Measurements from ENCODE around the gene CXCL17. TPM values are rescaled to one million over a fixed set of nuclear protein-coding genes. Genes with fewer than 3 reads are reported as not detected.

Gene CXCL17
- total RNA-seq, 1 donor from 2014 or later, result not detected

DNA sequence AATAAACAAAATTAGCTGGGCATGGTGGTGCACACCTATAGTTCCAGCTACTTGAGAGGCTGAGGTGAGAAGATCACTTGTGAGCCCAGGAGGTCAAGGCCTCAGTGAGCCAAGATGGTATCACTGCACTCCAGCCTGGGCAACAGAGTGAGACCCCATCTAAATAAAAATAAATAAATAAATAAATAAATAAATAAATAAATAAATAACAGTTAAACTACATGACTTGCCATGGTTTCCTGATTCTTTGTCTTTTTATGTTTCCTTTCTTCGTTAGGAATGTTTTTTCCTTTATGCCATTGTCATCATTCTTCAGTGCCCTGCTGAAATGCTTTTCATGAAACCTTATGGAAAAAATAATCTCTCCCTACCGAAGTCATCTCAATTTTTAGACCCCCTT is 35.2 kb upstream of the CXCL17 start:
- H4K20me1 ChIP-seq (ENCODE audit: insufficient read depth, low read length), result no peaks in the 10 kb centered on the region
- no peak overlapping the region for H3K9ac ChIP-seq (ENCODE audit: low read length)
- Mint-ChIP-seq H3K27ac (ENCODE audit: unreplicated experiment) (no peak overlapping the region), H3K4me1 (ENCODE audit: low read depth, unreplicated experiment) (peaks cover 3% of the 10 kb centered on the region), H3K27me3 (ENCODE audit: low read depth, unreplicated experiment) (peaks cover 6% of the 10 kb centered on the region), H3K4me3 (ENCODE audit: unreplicated experiment) (no peak overlapping the region), H3K9me3 (ENCODE audit: unreplicated experiment) (no peaks in the 10 kb centered on the region), H3K36me3 (ENCODE audit: low read depth, unreplicated experiment) (peaks cover 2% of the 10 kb centered on the region)
- H3K4me3 ChIP-seq (ENCODE audit: insufficient read depth, low read depth, low read length), result no peak overlapping the region
- H3K27me3 ChIP-seq (ENCODE audit: insufficient read depth, low read length), result peaks cover 5% of the 10 kb centered on the region
- FAIRE-seq (no peak), DNase-seq (ENCODE audit: low read depth) (no peak)
- no peaks in the 10 kb centered on the region for H3K4me1 ChIP-seq (ENCODE audit: insufficient read depth, low read length)
- H3K36me3 ChIP-seq (ENCODE audit: insufficient read depth, low read length), result no peaks in the 10 kb centered on the region
- no peak overlapping the region for H2AFZ ChIP-seq (ENCODE audit: low read depth, low read length)
- no peak overlapping the region for H3K4me2 ChIP-seq (ENCODE audit: low read length)
- no peaks in the 10 kb centered on the region for H3K79me2 ChIP-seq (ENCODE audit: insufficient read depth, low read length)
- H3K9me3 ChIP-seq (ENCODE audit: insufficient read depth, low read depth, low read length), result no peaks in the 10 kb centered on the region
- TF ChIP-seq, protein P1, sequence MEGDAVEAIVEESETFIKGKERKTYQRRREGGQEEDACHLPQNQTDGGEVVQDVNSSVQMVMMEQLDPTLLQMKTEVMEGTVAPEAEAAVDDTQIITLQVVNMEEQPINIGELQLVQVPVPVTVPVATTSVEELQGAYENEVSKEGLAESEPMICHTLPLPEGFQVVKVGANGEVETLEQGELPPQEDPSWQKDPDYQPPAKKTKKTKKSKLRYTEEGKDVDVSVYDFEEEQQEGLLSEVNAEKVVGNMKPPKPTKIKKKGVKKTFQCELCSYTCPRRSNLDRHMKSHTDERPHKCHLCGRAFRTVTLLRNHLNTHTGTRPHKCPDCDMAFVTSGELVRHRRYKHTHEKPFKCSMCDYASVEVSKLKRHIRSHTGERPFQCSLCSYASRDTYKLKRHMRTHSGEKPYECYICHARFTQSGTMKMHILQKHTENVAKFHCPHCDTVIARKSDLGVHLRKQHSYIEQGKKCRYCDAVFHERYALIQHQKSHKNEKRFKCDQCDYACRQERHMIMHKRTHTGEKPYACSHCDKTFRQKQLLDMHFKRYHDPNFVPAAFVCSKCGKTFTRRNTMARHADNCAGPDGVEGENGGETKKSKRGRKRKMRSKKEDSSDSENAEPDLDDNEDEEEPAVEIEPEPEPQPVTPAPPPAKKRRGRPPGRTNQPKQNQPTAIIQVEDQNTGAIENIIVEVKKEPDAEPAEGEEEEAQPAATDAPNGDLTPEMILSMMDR (IDR thresholded peaks at IDR 0.05; ENCODE audit: insufficient read depth, low read depth, low read length), result no peak
- no peak for TF ChIP-seq EZH2 (IDR thresholded peaks at IDR 0.05; ENCODE audit: insufficient read depth, low read length)
- no peak overlapping the region for H3K27ac ChIP-seq (ENCODE audit: low read depth, low read length)

DNA sequence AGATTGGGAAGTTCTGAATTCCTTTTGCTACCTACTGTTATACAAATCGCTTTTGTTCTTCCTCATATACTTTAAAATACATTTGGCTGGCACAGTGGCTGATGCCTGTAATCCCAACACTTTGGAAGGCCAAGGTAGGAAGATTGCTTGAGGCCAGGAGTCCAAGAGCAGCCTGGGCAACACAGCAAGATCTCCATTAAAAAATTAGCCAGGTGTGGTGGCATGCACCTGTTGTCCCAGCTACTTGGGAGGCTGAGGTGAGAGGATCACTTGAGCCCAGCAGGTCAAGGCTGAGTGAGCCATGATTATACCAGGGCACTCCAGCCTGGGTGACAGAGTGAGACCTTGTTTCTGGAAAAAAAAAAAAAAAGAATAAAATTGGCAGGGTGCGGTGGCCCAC is 34.4 kb upstream of the CXCL17 start:
- TF ChIP-seq, protein P1 (IDR thresholded peaks at IDR 0.05; ENCODE audit: insufficient read depth, low read depth, low read length), result no peak
- TF ChIP-seq EZH2 (IDR thresholded peaks at IDR 0.05; ENCODE audit: insufficient read depth, low read length), result no peak
- Histone ChIP-seq H3K79me2 (ENCODE audit: insufficient read depth, low read length) (no peaks in the 10 kb centered on the region), H3K4me3 (ENCODE audit: insufficient read depth, low read depth, low read length) (no peak overlapping the region), H3K36me3 (ENCODE audit: insufficient read depth, low read length) (no peaks in the 10 kb centered on the region), H3K9me3 (ENCODE audit: insufficient read depth, low read depth, low read length) (no peaks in the 10 kb centered on the region), H2AFZ (ENCODE audit: low read depth, low read length) (no peak overlapping the region), H3K9ac (ENCODE audit: low read length) (no peak overlapping the region), H3K27me3 (ENCODE audit: insufficient read depth, low read length) (peaks cover 6% of the 10 kb centered on the region), H3K4me2 (ENCODE audit: low read length) (no peak overlapping the region), H3K27ac (ENCODE audit: low read depth, low read length) (no peak overlapping the region), H3K4me1 (ENCODE audit: insufficient read depth, low read length) (no peaks in the 10 kb centered on the region), H4K20me1 (ENCODE audit: insufficient read depth, low read length) (no peaks in the 10 kb centered on the region)
- DNase-seq (ENCODE audit: low read depth) (no peak), FAIRE-seq (no peak)
- peaks cover 3% of the 10 kb centered on the region for H3K4me1 Mint-ChIP-seq (ENCODE audit: low read depth, unreplicated experiment)
- H3K36me3 Mint-ChIP-seq (ENCODE audit: low read depth, unreplicated experiment), result peaks cover 2% of the 10 kb centered on the region
- no peak overlapping the region for H3K4me3 Mint-ChIP-seq (ENCODE audit: unreplicated experiment)
- peaks cover 14% of the 10 kb centered on the region for H3K27me3 Mint-ChIP-seq (ENCODE audit: low read depth, unreplicated experiment)
- H3K9me3 Mint-ChIP-seq (ENCODE audit: unreplicated experiment), result no peaks in the 10 kb centered on the region
- H3K27ac Mint-ChIP-seq (ENCODE audit: unreplicated experiment), result no peak overlapping the region

DNA sequence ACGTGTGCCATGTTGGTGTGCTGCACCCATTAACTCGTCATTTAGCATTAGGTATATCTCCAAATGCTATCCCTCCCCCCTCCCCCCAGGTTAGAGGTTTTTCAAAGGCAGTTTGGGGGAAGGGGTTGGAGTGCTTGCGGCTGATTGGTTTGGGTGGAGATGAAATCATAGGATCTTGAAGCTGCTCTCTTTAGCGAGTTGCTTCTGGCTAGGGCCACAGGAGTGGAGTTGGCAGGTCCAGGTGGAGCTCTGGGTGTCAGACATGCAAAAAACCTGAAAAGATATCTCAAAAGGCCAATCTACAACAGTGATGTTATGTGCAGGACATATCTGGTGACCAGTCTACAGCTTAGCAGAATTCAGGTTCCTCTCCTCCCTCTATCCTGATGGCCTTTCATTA is 32.6 kb upstream of the CXCL17 start:
- Histone ChIP-seq H3K4me1 (ENCODE audit: insufficient read depth, low read length) (no peaks in the 10 kb centered on the region), H3K27ac (ENCODE audit: low read depth, low read length) (no peak overlapping the region), H3K79me2 (ENCODE audit: insufficient read depth, low read length) (no peaks in the 10 kb centered on the region), H2AFZ (ENCODE audit: low read depth, low read length) (no peak overlapping the region), H3K36me3 (ENCODE audit: insufficient read depth, low read length) (no peaks in the 10 kb centered on the region), H4K20me1 (ENCODE audit: insufficient read depth, low read length) (no peaks in the 10 kb centered on the region), H3K4me2 (ENCODE audit: low read length) (no peak overlapping the region), H3K27me3 (ENCODE audit: insufficient read depth, low read length) (peaks cover 6% of the 10 kb centered on the region), H3K9ac (ENCODE audit: low read length) (no peak overlapping the region), H3K9me3 (ENCODE audit: insufficient read depth, low read depth, low read length) (no peaks in the 10 kb centered on the region), H3K4me3 (ENCODE audit: insufficient read depth, low read depth, low read length) (no peak overlapping the region)
- Mint-ChIP-seq H3K27ac (ENCODE audit: unreplicated experiment) (no peak overlapping the region), H3K27me3 (ENCODE audit: low read depth, unreplicated experiment) (peaks cover 15% of the 10 kb centered on the region), H3K4me1 (ENCODE audit: low read depth, unreplicated experiment) (peaks cover 3% of the 10 kb centered on the region), H3K36me3 (ENCODE audit: low read depth, unreplicated experiment) (peaks cover 2% of the 10 kb centered on the region), H3K9me3 (ENCODE audit: unreplicated experiment) (no peaks in the 10 kb centered on the region), H3K4me3 (ENCODE audit: unreplicated experiment) (no peak overlapping the region)
- no peak for DNase-seq (ENCODE audit: low read depth)
- TF ChIP-seq EZH2 (IDR thresholded peaks at IDR 0.05; ENCODE audit: insufficient read depth, low read length), result no peak
- TF ChIP-seq, protein P1 (IDR thresholded peaks at IDR 0.05; ENCODE audit: insufficient read depth, low read depth, low read length), result no peak
- no peak for FAIRE-seq
